Loucy (cell line): ENCODE results near the gene MIB1.

ENCODE experiments used
- H2AFZ ChIP-seq: fragments of 200-600 bp; sonication (generic); 2 replicates; pipeline ENCODE4 v1.6.0; 2016; ENCODE audit warnings: antibody characterized with exemption, mild to moderate bottlenecking, low read length, moderate library complexity
- H3F3A ChIP-seq: fragments of 200-600 bp; 2 replicates; pipeline ENCODE4 v1.6.0; 2016; ENCODE audit warnings: antibody characterized with exemption, low read depth, mild to moderate bottlenecking
- H3K27me3 ChIP-seq: fragments of 200-600 bp; sonication (generic); 2 replicates; pipeline ENCODE4 v1.6.1; 2014; ENCODE audit warnings: low read length, mild to moderate bottlenecking; ENCODE audit not compliant: insufficient read depth, poor library complexity, severe bottlenecking
- H3K36me3 ChIP-seq: fragments of 200-600 bp; sonication (generic); 2 replicates; pipeline ENCODE4 v1.6.1; 2016; ENCODE audit warnings: low read length; ENCODE audit not compliant: insufficient read depth
- H3K4me1 ChIP-seq: fragments of 200-600 bp; sonication (generic); 2 replicates; pipeline ENCODE4 v1.5.1; 2014; ENCODE audit warnings: low read length, mild to moderate bottlenecking; ENCODE audit not compliant: insufficient read depth, poor library complexity, severe bottlenecking
- H3K4me2 ChIP-seq: fragments of 200-600 bp; sonication (generic); 2 replicates; pipeline ENCODE4 v1.6.0; 2014; ENCODE audit warnings: antibody characterized with exemption, low read length, low read depth, mild to moderate bottlenecking; ENCODE audit not compliant: poor library complexity, severe bottlenecking
- H3K4me3 ChIP-seq: fragments of 200-600 bp; sonication (generic); 2 replicates; pipeline ENCODE4 v1.5.1; 2014; ENCODE audit warnings: low read length, mild to moderate bottlenecking, mixed read lengths; ENCODE audit not compliant: poor library complexity, severe bottlenecking
- H3K79me2 ChIP-seq: fragments of 200-600 bp; sonication (generic); 2 replicates; pipeline ENCODE4 v1.6.1; 2014; ENCODE audit warnings: low read length; ENCODE audit not compliant: insufficient read depth
- H3K9ac ChIP-seq: fragments of 200-600 bp; sonication (generic); 2 replicates; pipeline ENCODE4 v1.6.0; 2014; ENCODE audit warnings: mild to moderate bottlenecking, low read depth, low read length, moderate library complexity; ENCODE audit not compliant: poor library complexity, severe bottlenecking
- H3K9me2 ChIP-seq: fragments of 200-600 bp; sonication (generic); replicated peaks from 2 replicates; pipeline ENCODE4 v1.6.1; 2016; ENCODE audit warnings: low read depth, low read length, mixed read lengths
- H3K9me3 ChIP-seq: fragments of 200-600 bp; sonication (generic); 2 replicates; pipeline ENCODE4 v1.6.1; 2014; ENCODE audit warnings: mild to moderate bottlenecking, antibody characterized with exemption, low read length, low read depth; ENCODE audit not compliant: insufficient read depth
- H4K20me1 ChIP-seq: fragments of 200-600 bp; sonication (generic); 2 replicates; pipeline ENCODE4 v1.6.0; 2014; ENCODE audit warnings: antibody characterized with exemption, low read length, mild to moderate bottlenecking; ENCODE audit not compliant: insufficient read depth, poor library complexity, severe bottlenecking
- CTCF ChIP-seq: fragments of 200-600 bp; sonication (generic); conservative IDR thresholded peaks from 2 replicates; pipeline ENCODE4 v1.5.1; 2014; ENCODE audit warnings: mild to moderate bottlenecking, antibody characterized with exemption, low read length
- EZH2phosphoT487 ChIP-seq: fragments of 200-600 bp; IDR thresholded peaks from 2 replicates; pipeline ENCODE4 v1.6.1; 2018; ENCODE audit warnings: antibody characterized with exemption, mild to moderate bottlenecking, moderate library complexity, borderline replicate concordance

Gene MIB1

GRCh38 chr18:21805771-21806366, 65.3 kb downstream of the MIB1 start:
- Histone ChIP-seq H4K20me1 (no peaks in the 10 kb centered on the region), H3K9ac (no peak overlapping the region), H3F3A (no peaks in the 10 kb centered on the region), H2AFZ (no peak overlapping the region), H3K4me3 (no peak overlapping the region), H3K79me2 (no peaks in the 10 kb centered on the region), H3K36me3 (peaks cover 77% of the 10 kb centered on the region), H3K9me3 (peaks cover 17% of the 10 kb centered on the region; the same call in 1 of the 2 replicates), H3K9me2 (no peaks in the 10 kb centered on the region), H3K4me2 (no peak overlapping the region), H3K4me1 (no peaks in the 10 kb centered on the region), H3K27me3 (no peaks in the 10 kb centered on the region)
- no peak for TF ChIP-seq CTCF
- TF ChIP-seq EZH2phosphoT487 = no peak

DNA sequence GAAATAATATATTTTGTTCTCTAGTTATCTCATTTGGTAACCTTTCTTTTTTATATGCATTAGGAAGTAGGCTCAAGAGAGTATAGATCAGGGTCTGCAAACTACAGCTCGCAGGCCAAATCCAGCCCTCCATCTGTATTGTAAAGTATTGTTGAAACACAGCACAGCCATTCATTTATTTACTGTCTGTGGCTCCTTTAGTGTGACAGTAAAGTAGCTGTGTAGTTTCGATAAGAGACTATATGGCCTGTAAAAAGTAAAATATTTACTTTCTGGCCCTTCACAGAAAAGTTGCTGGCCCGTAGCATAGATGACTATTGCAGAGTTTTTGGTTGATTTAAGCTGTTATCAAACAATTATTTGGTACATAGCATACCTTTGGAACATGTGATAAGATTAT, 67.6 kb downstream of the MIB1 start:
- Histone ChIP-seq H2AFZ (no peak overlapping the region), H3K4me1 (no peaks in the 10 kb centered on the region), H3K9me3 (peaks cover 17% of the 10 kb centered on the region; the same call in 1 of the 2 replicates), H4K20me1 (no peaks in the 10 kb centered on the region), H3K27me3 (no peaks in the 10 kb centered on the region), H3K9ac (no peak overlapping the region), H3F3A (no peaks in the 10 kb centered on the region), H3K9me2 (no peaks in the 10 kb centered on the region), H3K79me2 (no peaks in the 10 kb centered on the region), H3K36me3 (peaks cover 62% of the 10 kb centered on the region), H3K4me2 (no peak overlapping the region), H3K4me3 (no peak overlapping the region)
- no peak for TF ChIP-seq CTCF
- no peak for TF ChIP-seq EZH2phosphoT487

GRCh38 chr18:21809725-21810124, 69.1 kb downstream of the MIB1 start:
- no peak overlapping the region for H3K9ac ChIP-seq
- H3K4me2 ChIP-seq = no peak overlapping the region
- no peaks in the 10 kb centered on the region for H4K20me1 ChIP-seq
- H3K79me2 ChIP-seq = no peaks in the 10 kb centered on the region
- no peaks in the 10 kb centered on the region for H3K27me3 ChIP-seq
- TF ChIP-seq EZH2phosphoT487 = no peak
- no peaks in the 10 kb centered on the region for H3F3A ChIP-seq
- no peak overlapping the region for H2AFZ ChIP-seq
- H3K4me3 ChIP-seq = no peak overlapping the region
- H3K9me3 ChIP-seq = peaks cover 17% of the 10 kb centered on the region; the same call in 1 of the 2 replicates
- no peaks in the 10 kb centered on the region for H3K9me2 ChIP-seq
- H3K4me1 ChIP-seq = no peaks in the 10 kb centered on the region
- peaks cover 55% of the 10 kb centered on the region for H3K36me3 ChIP-seq

- no peaks in the 10 kb centered on the region for H3K79me2 ChIP-seq
- H4K20me1 ChIP-seq = no peaks in the 10 kb centered on the region
- H3K36me3 ChIP-seq = peaks cover 43% of the 10 kb centered on the region
- H3K9me3 ChIP-seq = peaks cover 4% of the 10 kb centered on the region; the same call in 1 of the 2 replicates
- no peak for TF ChIP-seq CTCF
- TF ChIP-seq EZH2phosphoT487 = no peak
- H3K4me1 ChIP-seq = peaks cover under 1% of the 10 kb centered on the region
- H3K9me2 ChIP-seq = no peaks in the 10 kb centered on the region
- no peak overlapping the region for H2AFZ ChIP-seq
- no peak overlapping the region for H3K4me2 ChIP-seq
- H3K4me3 ChIP-seq = no peak overlapping the region
- H3K27me3 ChIP-seq = no peaks in the 10 kb centered on the region
- no peaks in the 10 kb centered on the region for H3F3A ChIP-seq
- no peak overlapping the region for H3K9ac ChIP-seq
Measured at GRCh38 chr18:21815101-21815500, 74.5 kb downstream of the MIB1 start.
